ENCODE data around the gene KLHL1.

KLHL1 gene

GRCh38 chr13:70014337-70014736 is 93.9 kb downstream of the KLHL1 start:
- no peak for DNase-seq (ENCODE audit: low read depth in 3 of 3)

- no peak for DNase-seq (ENCODE audit: low read depth in 3 of 3)
Observed at GRCh38 chr13:69999875-70000274, 108.4 kb downstream of the KLHL1 start.

- DNase-seq (ENCODE audit: low read depth in 3 of 3) = no peak
Observed at GRCh38 chr13:69997061-69997460, 111.2 kb downstream of the KLHL1 start.

GRCh38 chr13:69980799-69981198 is 127.5 kb downstream of the KLHL1 start:
- DNase-seq (ENCODE audit: low read depth in 3 of 3) = no peak

GRCh38 chr13:69975496-69975895 is 132.8 kb downstream of the KLHL1 start:
- no peak for DNase-seq (ENCODE audit: low read depth in 3 of 3)

- DNase-seq (ENCODE audit: low read depth in 3 of 3) = no peak
Observed at GRCh38 chr13:69970520-69970919, 137.7 kb downstream of the KLHL1 start.

GRCh38 chr13:69959046-69959445 is 149.2 kb downstream of the KLHL1 start:
- no peak for DNase-seq (ENCODE audit: low read depth in 3 of 3)

- no peak for DNase-seq (ENCODE audit: low read depth in 3 of 3)
Observed at GRCh38 chr13:69956839-69957238, 151.4 kb downstream of the KLHL1 start.

GRCh38 chr13:69956349-69956748 is 151.9 kb downstream of the KLHL1 start:
- no peak for DNase-seq (ENCODE audit: low read depth in 3 of 3)

GRCh38 chr13:69955271-69955670 is 153.0 kb downstream of the KLHL1 start:
- DNase-seq (ENCODE audit: low read depth in 3 of 3) = no peak

GRCh38 chr13:69951412-69951811 is 156.8 kb downstream of the KLHL1 start:
- DNase-seq (ENCODE audit: low read depth in 3 of 3) = no peak

- no peak for DNase-seq (ENCODE audit: low read depth in 3 of 3)
Observed at GRCh38 chr13:69950160-69950559, 158.1 kb downstream of the KLHL1 start.

GRCh38 chr13:69948016-69948415 is 160.2 kb downstream of the KLHL1 start:
- DNase-seq (ENCODE audit: low read depth in 3 of 3) = no peak

GRCh38 chr13:69947582-69947981 is 160.7 kb downstream of the KLHL1 start:
- DNase-seq (ENCODE audit: low read depth in 3 of 3) = no peak

- DNase-seq (ENCODE audit: low read depth in 3 of 3) = no peak
Observed at GRCh38 chr13:69946511-69946910, 161.7 kb downstream of the KLHL1 start.

- no peak for DNase-seq (ENCODE audit: low read depth in 3 of 3)
Observed at GRCh38 chr13:69935043-69935442, 173.2 kb downstream of the KLHL1 start.

- no peak for DNase-seq (ENCODE audit: low read depth in 3 of 3)
Observed at GRCh38 chr13:69928262-69928661, 180.0 kb downstream of the KLHL1 start.

GRCh38 chr13:69921156-69921555 is 187.1 kb downstream of the KLHL1 start:
- no peak for DNase-seq (ENCODE audit: low read depth in 3 of 3)

GRCh38 chr13:69912630-69913029 is 195.6 kb downstream of the KLHL1 start:
- DNase-seq (ENCODE audit: low read depth in 3 of 3) = no peak

GRCh38 chr13:69910800-69911199 is 197.5 kb downstream of the KLHL1 start:
- no peak for DNase-seq (ENCODE audit: low read depth in 3 of 3)

GRCh38 chr13:69904784-69905183 is 203.5 kb downstream of the KLHL1 start:
- DNase-seq (ENCODE audit: low read depth in 3 of 3) = no peak

- no peak for DNase-seq (ENCODE audit: low read depth in 3 of 3)
Observed at GRCh38 chr13:69903081-69903480, 205.2 kb downstream of the KLHL1 start.

GRCh38 chr13:69882451-69882850 is 225.8 kb downstream of the KLHL1 start:
- no peak for DNase-seq (ENCODE audit: low read depth in 3 of 3)

- DNase-seq (ENCODE audit: low read depth in 3 of 3) = no peak
Observed at GRCh38 chr13:69879936-69880335, 228.3 kb downstream of the KLHL1 start.
